T-helper 9 cell (primary cell): ENCODE data around the gene S1PR5.

Source experiments
- DNase-seq: peaks from one replicate; pipeline ENCODE4 v3.0.0-alpha.2; 2020

The S1PR5 gene

GRCh38 chr19:10514211-10515145, 2.8 kb downstream of the S1PR5 start:
- DNase-seq, result peak; percentile 25

GRCh38 chr19:10513223-10513622, 4.0 kb downstream of the S1PR5 start:
- DNase-seq, result no peak

- peak; percentile 57 for DNase-seq
Observed at GRCh38 chr19:10510301-10510802, 6.9 kb downstream of the S1PR5 start.

- no peak for DNase-seq
Observed at GRCh38 chr19:10508707-10509106, 8.5 kb downstream of the S1PR5 start.

- no peak for DNase-seq
Observed at GRCh38 chr19:10508036-10508435, 9.2 kb downstream of the S1PR5 start.

GRCh38 chr19:10505583-10506229, 11.5 kb downstream of the S1PR5 start:
- peak; percentile 78 for DNase-seq

GRCh38 chr19:10503002-10503789, 14.1 kb downstream of the S1PR5 start, which contains the start of gene KEAP1:
Gene KEAP1, minus strand, starts transcription at chr19:10503356. Its CDS starts 3,323 bp downstream, at chr19:10500033.
- no peak for DNase-seq

- DNase-seq, result peak; percentile 77
Observed at GRCh38 chr19:10502524-10503001, 14.7 kb downstream of the S1PR5 start.

- DNase-seq, result no peak
Observed at GRCh38 chr19:10501971-10502523, 15.2 kb downstream of the S1PR5 start.

GRCh38 chr19:10500247-10500592, 17.0 kb downstream of the S1PR5 start:
- no peak for DNase-seq

- DNase-seq, result no peak
Observed at GRCh38 chr19:10499550-10500246, 17.5 kb downstream of the S1PR5 start.

- DNase-seq, result no peak
Observed at GRCh38 chr19:10497371-10497770, 19.9 kb downstream of the S1PR5 start.

- no peak for DNase-seq
Observed at GRCh38 chr19:10491472-10492047, 25.7 kb downstream of the S1PR5 start.

- no peak for DNase-seq
Observed at GRCh38 chr19:10486551-10486950, 30.7 kb downstream of the S1PR5 start.

- peak; percentile 89 for DNase-seq
Observed at GRCh38 chr19:10478903-10479384, 38.3 kb downstream of the S1PR5 start.

GRCh38 chr19:10478476-10478875, 38.8 kb downstream of the S1PR5 start:
- no peak for DNase-seq

- DNase-seq, result no peak
Observed at GRCh38 chr19:10474962-10475451, 42.2 kb downstream of the S1PR5 start.

- DNase-seq, result no peak
Observed at GRCh38 chr19:10473192-10473591, 44.1 kb downstream of the S1PR5 start.

GRCh38 chr19:10471909-10472308, 45.3 kb downstream of the S1PR5 start:
- no peak for DNase-seq

- DNase-seq, result no peak
Observed at GRCh38 chr19:10468133-10468532, 49.1 kb downstream of the S1PR5 start.

GRCh38 chr19:10467104-10467706, 50.0 kb downstream of the S1PR5 start:
- no peak for DNase-seq
